OCI-LY7 (cell line): Measurements from ENCODE around the gene RRAD.
"Not testable (repeated sequence)": the region's sequence is repeated elsewhere in the genome, so short reads cannot be mapped to it uniquely, and the experiment has no call there.

ENCODE experiments used
- CTCF ChIP-seq: fragments of 200-600 bp; sonication (generic); conservative IDR thresholded peaks from 2 replicates; pipeline ENCODE4 v1.5.1; 2014; ENCODE audit warnings: mild to moderate bottlenecking, antibody characterized with exemption, low read length, moderate library complexity, mixed read lengths
- EZH2phosphoT487 ChIP-seq: fragments of 200-600 bp; sonication (generic); IDR thresholded peaks from 2 replicates; pipeline ENCODE4 v1.6.1; 2018; ENCODE audit warnings: low read depth, borderline replicate concordance, mild to moderate bottlenecking, mixed run types, antibody characterized with exemption, low read length, moderate library complexity, mixed read lengths

GRCh38 chr16:66896682-66897081 is 28.7 kb downstream of the RRAD start:
- TF ChIP-seq CTCF, EZH2phosphoT487: not testable (repeated sequence)
